Liver (tissue), 9 donors: ENCODE results near the gene ZNF550. TPM values are rescaled to one million over a fixed set of nuclear protein-coding genes. Genes with fewer than 3 reads are reported as not detected.
"Not testable (repeated sequence)": the region's sequence is repeated elsewhere in the genome, so short reads cannot be mapped to it uniquely, and the experiment has no call there.

ENCODE experiments used
- DNase-seq: peaks from one replicate; pipeline ENCODE4 v3.0.0-alpha.2; 2017; ENCODE audit warnings: low spot score
- H3K27ac ChIP-seq, 2 donors: one replicate each; pipeline ENCODE4 v1.7.0; 2013; ENCODE audit warnings: inconsistent platforms in 2 of 2, low read length in 2 of 2, control low read depth in 1 of 2, low read depth in 1 of 2, mild to moderate bottlenecking in 1 of 2
- H3K27me3 ChIP-seq, 4 donors: one replicate each; pipeline versions ENCODE4 v1.6.1 to v1.7.0; 2013; ENCODE audit warnings: low read length in 3 of 4, inconsistent platforms in 1 of 4, mild to moderate bottlenecking in 1 of 4, moderate library complexity in 1 of 4; ENCODE audit not compliant: control insufficient read depth in 4 of 4, insufficient read depth in 4 of 4
- H3K36me3 ChIP-seq, 4 donors: one replicate each; pipeline versions ENCODE4 v1.6.1 to v1.7.0; 2013; ENCODE audit warnings: low read length in 3 of 4, mild to moderate bottlenecking in 3 of 4, low read depth in 1 of 4, moderate library complexity in 1 of 4; ENCODE audit not compliant: control insufficient read depth in 4 of 4, insufficient read depth in 3 of 4
- H3K4me1 ChIP-seq, 4 donors: one replicate each; pipeline versions ENCODE4 v1.6.1 to v1.7.0; 2013; ENCODE audit warnings: low read length in 3 of 4, mild to moderate bottlenecking in 3 of 4, moderate library complexity in 1 of 4; ENCODE audit not compliant: control insufficient read depth in 4 of 4, insufficient read depth in 4 of 4
- H3K4me3 ChIP-seq, 3 donors: one replicate each; pipeline versions ENCODE4 v1.6.1 to v1.7.0; 2013; ENCODE audit warnings: low read length in 3 of 3, control low read depth in 1 of 3, low read depth in 1 of 3, mild to moderate bottlenecking in 1 of 3
- H3K9ac ChIP-seq, 2 donors: one replicate each; pipeline ENCODE4 v1.7.0; 2013; ENCODE audit warnings: low read length in 2 of 2, mild to moderate bottlenecking in 2 of 2, moderate library complexity in 2 of 2, control low read depth in 1 of 2, low read depth in 1 of 2
- H3K9me3 ChIP-seq, 4 donors: one replicate each; pipeline versions ENCODE4 v1.6.1 to v1.7.0; 2013; ENCODE audit warnings: low read length in 3 of 4; ENCODE audit not compliant: control insufficient read depth in 4 of 4
- FOXA2 ChIP-seq: IDR thresholded peaks from 2 replicates; pipeline ENCODE4 v1.6.1; 2016; ENCODE audit warnings: antibody characterized with exemption
- GABPA ChIP-seq, 2 donors: IDR thresholded peaks in 1 of 2; conservative IDR thresholded peaks in 1 of 2; 2 replicates each; pipeline ENCODE4 v1.6.1; 2016; ENCODE audit warnings: antibody characterized with exemption in 2 of 2, mild to moderate bottlenecking in 1 of 2, moderate library complexity in 1 of 2
- HNF4G ChIP-seq: IDR thresholded peaks from 2 replicates; pipeline ENCODE4 v1.6.1; 2016; ENCODE audit warnings: antibody characterized with exemption
- RAD21 ChIP-seq, 2 donors: IDR thresholded peaks; 2 replicates each; pipeline ENCODE4 v1.6.1; 2016; ENCODE audit warnings: antibody characterized with exemption in 2 of 2, mild to moderate bottlenecking in 2 of 2
- RXRA ChIP-seq, 2 donors: IDR thresholded peaks; 2 replicates each; pipeline ENCODE4 v1.6.1; 2017 to 2018; ENCODE audit warnings: antibody characterized with exemption in 2 of 2, mild to moderate bottlenecking in 1 of 2
- SP1 ChIP-seq: IDR thresholded peaks from 2 replicates; pipeline ENCODE4 v1.6.1; 2018; ENCODE audit warnings: antibody characterized with exemption, mild to moderate bottlenecking
- YY1 ChIP-seq: IDR thresholded peaks from 2 replicates; pipeline ENCODE4 v1.6.1; 2016; ENCODE audit warnings: antibody characterized with exemption, mild to moderate bottlenecking
- WGBS: extraction: QIAGEN DNeasy Blood & Tissue Kit; methylation state at CpG from one replicate; pipeline ENCODE4 v1.1.7; 2013; 5-methylcytosine and 5-hydroxymethylcytosine counted together
- polyA plus RNA-seq, 2 donors: library from polyadenylated mRNA; stranded (reverse) in 1 of 2; unstranded in 1 of 2; fragments of 200-250 nt in 1 of 2; fragments of >200 nt in 1 of 2; fragmentation: Nextera tagmentation in 1 of 2; extraction: Ambion mirVana in 1 of 2; gene quantifications; one replicate each; pipeline versions ENCODE4 v1.2.1 to v1.2.3, GENCODE V29; 2013 to 2015
- total RNA-seq, 2 donors: library from RNA; depleted of rRNA; stranded (reverse); fragments of >200 nt; gene quantifications; one replicate each; pipeline ENCODE4 v1.2.3, GENCODE V29; 2014
- TF ChIP-seq, protein P1 (sequence below): fragments of 150-350 bp; IDR thresholded peaks from 2 replicates; pipeline ENCODE4 v1.5.1; 2017; ENCODE audit warnings: improper control_type of control experiment, low read depth, low read length; ENCODE audit not compliant: missing input control
- TF ChIP-seq, protein P2 (sequence below): IDR thresholded peaks from 2 replicates; pipeline ENCODE4 v1.6.1; 2016; ENCODE audit warnings: antibody characterized with exemption
- TF ChIP-seq, protein P3 (sequence below): IDR thresholded peaks from 2 replicates; pipeline ENCODE4 v1.6.1; 2016; ENCODE audit warnings: antibody characterized with exemption
- donor health status: healthy.
- donor health status: healthy.
- donor health status: healthy.
- donor health status: healthy.
- donor health status: healthy.

ZNF550 gene
- total and polyA plus RNA-seq, 4 donors = 0.96 to 4.8 (median 3.7) TPM

DNA sequence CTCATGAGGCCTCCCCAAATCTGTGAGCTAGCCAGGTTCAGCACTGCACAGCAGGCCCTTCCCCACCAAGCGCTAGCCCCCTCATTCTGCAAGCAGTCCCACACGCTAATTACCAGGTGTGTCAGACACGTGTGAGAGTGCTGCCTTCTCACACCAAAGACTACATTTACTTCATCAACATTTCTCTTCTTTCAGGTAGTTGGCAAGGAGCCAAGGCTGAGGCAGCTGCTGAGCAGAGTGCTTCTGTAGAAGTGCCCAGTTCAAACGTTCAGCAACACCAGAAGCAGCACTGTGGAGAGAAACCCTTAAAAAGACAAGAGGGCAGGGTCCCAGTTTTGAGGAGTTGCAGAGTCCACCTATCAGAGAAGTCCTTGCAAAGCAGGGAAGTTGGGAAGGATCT lies 53.5 kb downstream of the ZNF550 start (continued):
- TF ChIP-seq, protein P1, sequence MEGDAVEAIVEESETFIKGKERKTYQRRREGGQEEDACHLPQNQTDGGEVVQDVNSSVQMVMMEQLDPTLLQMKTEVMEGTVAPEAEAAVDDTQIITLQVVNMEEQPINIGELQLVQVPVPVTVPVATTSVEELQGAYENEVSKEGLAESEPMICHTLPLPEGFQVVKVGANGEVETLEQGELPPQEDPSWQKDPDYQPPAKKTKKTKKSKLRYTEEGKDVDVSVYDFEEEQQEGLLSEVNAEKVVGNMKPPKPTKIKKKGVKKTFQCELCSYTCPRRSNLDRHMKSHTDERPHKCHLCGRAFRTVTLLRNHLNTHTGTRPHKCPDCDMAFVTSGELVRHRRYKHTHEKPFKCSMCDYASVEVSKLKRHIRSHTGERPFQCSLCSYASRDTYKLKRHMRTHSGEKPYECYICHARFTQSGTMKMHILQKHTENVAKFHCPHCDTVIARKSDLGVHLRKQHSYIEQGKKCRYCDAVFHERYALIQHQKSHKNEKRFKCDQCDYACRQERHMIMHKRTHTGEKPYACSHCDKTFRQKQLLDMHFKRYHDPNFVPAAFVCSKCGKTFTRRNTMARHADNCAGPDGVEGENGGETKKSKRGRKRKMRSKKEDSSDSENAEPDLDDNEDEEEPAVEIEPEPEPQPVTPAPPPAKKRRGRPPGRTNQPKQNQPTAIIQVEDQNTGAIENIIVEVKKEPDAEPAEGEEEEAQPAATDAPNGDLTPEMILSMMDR = no peak
- TF ChIP-seq HNF4G = no peak
- no peak for TF ChIP-seq RAD21 (IDR thresholded peaks at IDR 0.05)
- TF ChIP-seq FOXA2 = no peak

DNA sequence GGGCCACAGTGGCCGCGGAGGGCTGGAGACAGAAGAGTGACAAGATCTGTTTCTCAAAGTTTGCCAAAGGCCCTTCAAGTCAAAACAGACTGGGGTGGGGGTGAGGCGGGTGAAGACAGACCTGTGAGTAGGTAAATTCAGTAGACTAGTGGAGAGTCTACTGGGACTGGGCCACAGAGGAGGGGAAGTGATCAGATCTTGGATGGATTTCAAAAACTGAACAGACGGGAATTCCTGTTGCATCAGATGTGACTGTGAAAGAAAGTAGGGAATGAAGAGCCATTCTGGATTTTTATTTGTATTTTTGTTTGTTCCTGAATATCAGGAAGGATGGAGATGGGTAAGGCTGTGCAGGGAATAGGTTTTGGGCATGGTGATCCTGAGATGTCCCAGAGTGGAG lies 59.3 kb downstream of the ZNF550 start:
- H3K27me3 ChIP-seq, H3K27ac ChIP-seq, H3K4me1 ChIP-seq, DNase-seq, H3K9ac ChIP-seq: not testable (repeated sequence)
- H3K4me3 ChIP-seq = peak overlapping the region in 2 of 3 donors; percentile 54 to 60
- H3K36me3 ChIP-seq = peaks cover 2 to 21% (median 11%) of the 10 kb centered on the region in 4 donors
- H3K9me3 ChIP-seq = peaks cover 3 to 34% (median 30%) of the 10 kb centered on the region in 4 donors
- 0% methylated on average over 1 of the region's 4 CpGs for WGBS

DNA sequence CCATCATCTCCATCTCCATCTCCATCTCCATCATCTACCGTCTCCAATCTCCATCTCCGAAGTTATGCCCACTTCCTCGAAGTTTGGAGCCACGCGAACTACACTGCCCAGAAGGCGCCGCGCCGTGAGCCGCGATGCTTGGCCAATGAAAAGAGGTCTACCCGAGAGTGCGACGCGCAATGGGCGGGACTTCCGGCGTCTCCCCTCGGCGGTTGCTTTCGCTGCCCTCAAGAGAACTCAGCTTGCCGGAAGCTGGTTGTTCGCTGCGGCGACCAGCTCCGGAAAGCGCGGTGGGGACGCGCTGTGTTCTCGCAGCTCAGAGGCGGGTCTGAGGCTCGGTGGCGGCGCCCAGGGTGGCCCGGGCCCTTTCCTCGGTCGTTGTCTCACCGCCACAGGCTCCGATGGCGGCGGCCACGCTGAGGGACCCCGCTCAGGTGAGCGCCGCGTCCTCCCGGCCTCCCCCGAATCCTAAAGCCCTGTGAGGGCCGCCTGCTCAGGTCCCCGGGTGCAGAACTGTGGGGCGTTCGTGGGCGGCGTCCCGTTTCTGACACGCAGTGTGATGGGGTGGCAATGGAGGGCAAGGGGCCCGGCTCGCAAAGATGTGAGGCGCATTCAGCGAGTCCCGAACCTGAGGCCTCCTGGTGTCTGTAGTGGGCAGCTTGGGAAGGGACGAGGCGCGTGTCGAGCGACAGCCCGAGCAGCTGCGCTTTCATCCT lies 59.8 kb downstream of the ZNF550 start, which contains the start of gene ZNF773:
TSS of gene ZNF773 (plus strand) at position 259 of the 716 bp plus-strand sequence. CDS start at position 402, 143 bp downstream.
- not testable (repeated sequence) for H3K4me1 ChIP-seq, H3K9ac ChIP-seq, H3K27me3 ChIP-seq
- Histone ChIP-seq H3K4me3 (peak within 1 kb of the TSS; percentile 60 to 85 (median 64)), H3K9me3 (peaks cover 3 to 34% (median 29%) of the 10 kb centered on the region in 4 donors), H3K36me3 (peaks cover 0 to 18% (median 8%) of the 10 kb centered on the region in 4 donors), H3K27ac (peak within 1 kb of the TSS; percentile 46)
- WGBS = under 1% methylated on average over 60 of the region's 69 CpGs
- DNase-seq = peak; percentile 95
- TF ChIP-seq, protein P2, sequence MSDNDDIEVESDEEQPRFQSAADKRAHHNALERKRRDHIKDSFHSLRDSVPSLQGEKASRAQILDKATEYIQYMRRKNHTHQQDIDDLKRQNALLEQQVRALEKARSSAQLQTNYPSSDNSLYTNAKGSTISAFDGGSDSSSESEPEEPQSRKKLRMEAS = peak; percentile 36
- TF ChIP-seq SP1 (peak; percentile 47), RAD21 (IDR thresholded peaks at IDR 0.05) (peak in 1 of 2 donors; percentile 7), GABPA (IDR thresholded peaks at IDR 0.05 in 1 of 2, conservative IDR thresholded peaks at IDR 0.05 in 1 of 2) (peak; percentile 82 to 96), RXRA (IDR thresholded peaks at IDR 0.05) (peak; percentile 17 to 35), YY1 (peak; percentile 53)
- TF ChIP-seq, protein P3, sequence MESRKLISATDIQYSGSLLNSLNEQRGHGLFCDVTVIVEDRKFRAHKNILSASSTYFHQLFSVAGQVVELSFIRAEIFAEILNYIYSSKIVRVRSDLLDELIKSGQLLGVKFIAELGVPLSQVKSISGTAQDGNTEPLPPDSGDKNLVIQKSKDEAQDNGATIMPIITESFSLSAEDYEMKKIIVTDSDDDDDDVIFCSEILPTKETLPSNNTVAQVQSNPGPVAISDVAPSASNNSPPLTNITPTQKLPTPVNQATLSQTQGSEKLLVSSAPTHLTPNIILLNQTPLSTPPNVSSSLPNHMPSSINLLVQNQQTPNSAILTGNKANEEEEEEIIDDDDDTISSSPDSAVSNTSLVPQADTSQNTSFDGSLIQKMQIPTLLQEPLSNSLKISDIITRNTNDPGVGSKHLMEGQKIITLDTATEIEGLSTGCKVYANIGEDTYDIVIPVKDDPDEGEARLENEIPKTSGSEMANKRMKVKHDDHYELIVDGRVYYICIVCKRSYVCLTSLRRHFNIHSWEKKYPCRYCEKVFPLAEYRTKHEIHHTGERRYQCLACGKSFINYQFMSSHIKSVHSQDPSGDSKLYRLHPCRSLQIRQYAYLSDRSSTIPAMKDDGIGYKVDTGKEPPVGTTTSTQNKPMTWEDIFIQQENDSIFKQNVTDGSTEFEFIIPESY = peak; percentile 28

DNA sequence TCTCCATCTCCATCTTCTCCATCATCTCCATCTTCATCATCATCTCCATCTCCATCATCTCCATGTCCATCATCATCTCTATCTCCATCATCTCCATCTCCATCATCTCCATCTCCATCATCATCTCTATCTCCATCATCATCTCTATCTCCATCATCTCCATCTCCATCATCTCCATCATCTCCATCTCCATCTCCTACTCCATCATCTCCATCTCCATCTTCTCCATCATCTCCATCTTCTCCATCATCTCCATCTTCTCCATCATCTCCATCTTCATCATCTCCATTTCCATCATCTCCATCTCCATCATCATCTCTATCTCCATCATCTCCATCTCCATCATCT lies 60.4 kb downstream of the ZNF550 start:
- H3K9ac ChIP-seq, H3K27ac ChIP-seq, DNase-seq, H3K27me3 ChIP-seq, H3K4me1 ChIP-seq: not testable (repeated sequence)
- peak overlapping the region in 1 of 3 donors; percentile 64 for H3K4me3 ChIP-seq
- peaks cover 3 to 40% (median 29%) of the 10 kb centered on the region in 4 donors for H3K9me3 ChIP-seq
- peaks cover 0 to 20% (median 6%) of the 10 kb centered on the region in 4 donors for H3K36me3 ChIP-seq

DNA sequence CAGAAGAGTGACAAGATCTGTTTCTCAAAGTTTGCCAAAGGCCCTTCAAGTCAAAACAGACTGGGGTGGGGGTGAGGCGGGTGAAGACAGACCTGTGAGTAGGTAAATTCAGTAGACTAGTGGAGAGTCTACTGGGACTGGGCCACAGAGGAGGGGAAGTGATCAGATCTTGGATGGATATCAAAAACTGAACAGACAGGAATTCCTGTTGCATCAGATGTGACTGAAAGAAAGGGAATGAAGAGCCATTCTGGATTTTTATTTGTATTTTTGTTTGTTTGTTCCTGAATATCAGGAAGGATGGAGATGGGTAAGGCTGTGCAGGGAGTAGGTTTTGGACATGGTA lies 71.4 kb downstream of the ZNF550 start:
- H3K9ac ChIP-seq, DNase-seq, H3K27me3 ChIP-seq, H3K4me1 ChIP-seq, H3K27ac ChIP-seq: not testable (repeated sequence)
- WGBS = no CpG with 5 or more reads among the region's 1 CpG
- Histone ChIP-seq H3K4me3 (peak overlapping the region in 2 of 3 donors; percentile 41 to 44), H3K36me3 (peaks cover 5 to 24% (median 23%) of the 10 kb centered on the region in 4 donors), H3K9me3 (peaks cover 5 to 45% (median 32%) of the 10 kb centered on the region in 4 donors)
